Measurements from ENCODE around the gene SSBP1.
A peak's percentile ranks its signal among the peaks of the same experiment; 100 is the strongest.

- TF ChIP-seq, protein P1, sequence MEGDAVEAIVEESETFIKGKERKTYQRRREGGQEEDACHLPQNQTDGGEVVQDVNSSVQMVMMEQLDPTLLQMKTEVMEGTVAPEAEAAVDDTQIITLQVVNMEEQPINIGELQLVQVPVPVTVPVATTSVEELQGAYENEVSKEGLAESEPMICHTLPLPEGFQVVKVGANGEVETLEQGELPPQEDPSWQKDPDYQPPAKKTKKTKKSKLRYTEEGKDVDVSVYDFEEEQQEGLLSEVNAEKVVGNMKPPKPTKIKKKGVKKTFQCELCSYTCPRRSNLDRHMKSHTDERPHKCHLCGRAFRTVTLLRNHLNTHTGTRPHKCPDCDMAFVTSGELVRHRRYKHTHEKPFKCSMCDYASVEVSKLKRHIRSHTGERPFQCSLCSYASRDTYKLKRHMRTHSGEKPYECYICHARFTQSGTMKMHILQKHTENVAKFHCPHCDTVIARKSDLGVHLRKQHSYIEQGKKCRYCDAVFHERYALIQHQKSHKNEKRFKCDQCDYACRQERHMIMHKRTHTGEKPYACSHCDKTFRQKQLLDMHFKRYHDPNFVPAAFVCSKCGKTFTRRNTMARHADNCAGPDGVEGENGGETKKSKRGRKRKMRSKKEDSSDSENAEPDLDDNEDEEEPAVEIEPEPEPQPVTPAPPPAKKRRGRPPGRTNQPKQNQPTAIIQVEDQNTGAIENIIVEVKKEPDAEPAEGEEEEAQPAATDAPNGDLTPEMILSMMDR (IDR thresholded peaks at IDR 0.05; ENCODE audit: extremely low read depth in 1 of 2, insufficient read depth in 1 of 2, low read depth in 1 of 2, low read length in 2 of 2), result peak; percentile 66 to 72
- TF ChIP-seq POLR2A (IDR thresholded peaks at IDR 0.05; ENCODE audit: low read depth, low read length) (no peak), GATA2 (IDR thresholded peaks at IDR 0.05; ENCODE audit: insufficient read depth, insufficient read length, low read depth, low read length) (no peak), EZH2 (IDR thresholded peaks at IDR 0.05; ENCODE audit: borderline replicate concordance, low read depth, low read length, severe bottlenecking) (no peak), JUN (IDR thresholded peaks at IDR 0.05; ENCODE audit: borderline replicate concordance, insufficient read depth, insufficient read length, low read depth) (no peak), POLR2AphosphoS5 (IDR thresholded peaks at IDR 0.05; ENCODE audit: insufficient read depth, low read depth, low read length) (no peak), MAX (IDR thresholded peaks at IDR 0.05; ENCODE audit: insufficient read depth, insufficient read length) (no peak), FOS (IDR thresholded peaks at IDR 0.05; ENCODE audit: borderline replicate concordance, insufficient read depth, low read length) (no peak)
These were observed 47.8 kb downstream of the SSBP1 start for GRCh38 chr7:141785706-141786552.

Measured in endothelial cell of umbilical vein (primary cell).